Measurements from ENCODE around the gene CARMIL3. TPM values are rescaled to one million over a fixed set of nuclear protein-coding genes. Genes with fewer than 3 reads are reported as not detected.
A peak's percentile ranks its signal among the peaks of the same experiment; 100 is the strongest.
"Not testable (repeated sequence)": the region's sequence is repeated elsewhere in the genome, so short reads cannot be mapped to it uniquely, and the experiment has no call there.

CARMIL3 gene, protein sequence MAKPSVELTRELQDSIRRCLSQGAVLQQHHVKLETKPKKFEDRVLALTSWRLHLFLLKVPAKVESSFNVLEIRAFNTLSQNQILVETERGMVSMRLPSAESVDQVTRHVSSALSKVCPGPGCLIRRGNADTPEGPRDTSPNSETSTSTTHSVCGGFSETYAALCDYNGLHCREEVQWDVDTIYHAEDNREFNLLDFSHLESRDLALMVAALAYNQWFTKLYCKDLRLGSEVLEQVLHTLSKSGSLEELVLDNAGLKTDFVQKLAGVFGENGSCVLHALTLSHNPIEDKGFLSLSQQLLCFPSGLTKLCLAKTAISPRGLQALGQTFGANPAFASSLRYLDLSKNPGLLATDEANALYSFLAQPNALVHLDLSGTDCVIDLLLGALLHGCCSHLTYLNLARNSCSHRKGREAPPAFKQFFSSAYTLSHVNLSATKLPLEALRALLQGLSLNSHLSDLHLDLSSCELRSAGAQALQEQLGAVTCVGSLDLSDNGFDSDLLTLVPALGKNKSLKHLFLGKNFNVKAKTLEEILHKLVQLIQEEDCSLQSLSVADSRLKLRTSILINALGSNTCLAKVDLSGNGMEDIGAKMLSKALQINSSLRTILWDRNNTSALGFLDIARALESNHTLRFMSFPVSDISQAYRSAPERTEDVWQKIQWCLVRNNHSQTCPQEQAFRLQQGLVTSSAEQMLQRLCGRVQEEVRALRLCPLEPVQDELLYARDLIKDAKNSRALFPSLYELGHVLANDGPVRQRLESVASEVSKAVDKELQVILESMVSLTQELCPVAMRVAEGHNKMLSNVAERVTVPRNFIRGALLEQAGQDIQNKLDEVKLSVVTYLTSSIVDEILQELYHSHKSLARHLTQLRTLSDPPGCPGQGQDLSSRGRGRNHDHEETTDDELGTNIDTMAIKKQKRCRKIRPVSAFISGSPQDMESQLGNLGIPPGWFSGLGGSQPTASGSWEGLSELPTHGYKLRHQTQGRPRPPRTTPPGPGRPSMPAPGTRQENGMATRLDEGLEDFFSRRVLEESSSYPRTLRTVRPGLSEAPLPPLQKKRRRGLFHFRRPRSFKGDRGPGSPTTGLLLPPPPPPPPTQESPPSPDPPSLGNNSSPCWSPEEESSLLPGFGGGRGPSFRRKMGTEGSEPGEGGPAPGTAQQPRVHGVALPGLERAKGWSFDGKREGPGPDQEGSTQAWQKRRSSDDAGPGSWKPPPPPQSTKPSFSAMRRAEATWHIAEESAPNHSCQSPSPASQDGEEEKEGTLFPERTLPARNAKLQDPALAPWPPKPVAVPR (N-terminal part only)
- total RNA-seq (1 to 10 TPM; 1.2 to 1.5 TPM), polyA plus RNA-seq (0.14 TPM)

- Histone ChIP-seq H3K4me3 (ENCODE audit: low read length) (peak within 1 kb of the TSS; percentile 66), H3K9me3 (ENCODE audit: low read length) (no peaks in the 10 kb centered on the region), H3K27ac (ENCODE audit: low read depth, low read length) (no peak within 1 kb of the TSS), H3K36me3 (ENCODE audit: insufficient read depth, low read length) (no peaks in the 10 kb centered on the region), H3K27me3 (ENCODE audit: insufficient read depth, low read length, poor library complexity, severe bottlenecking) (no peaks in the 10 kb centered on the region), H3K4me1 (ENCODE audit: insufficient read depth, low read length) (peaks cover 9% of the 10 kb centered on the region)
- peaks cover 0 to 1% (median 0%) of the 10 kb centered on the region in 3 donors for H3K36me3 Mint-ChIP-seq
- H3K27me3 Mint-ChIP-seq: peaks cover 0 to 8% of the 10 kb centered on the region in 2 donors
- H3K4me3 Mint-ChIP-seq: peak within 1 kb of the TSS; percentile 78 to 90 (median 84)
- ChIA-PET CTCF (interaction anchor here (0.8 to 2.2 kb wide), 6 partner anchors 28 to 573 kb away, joined by 3 to 14 read pairs (median 6); no protein-coding TSS in a partner anchor), POLR2A (interaction anchor here (0.5 to 1.4 kb wide), 3 partner anchors 29 to 103 kb away, joined by 3 to 5 read pairs (median 4); no protein-coding TSS in a partner anchor)
- DNase-seq: peak; percentile 49 to 73 (median 56)
- H3K4me1 Mint-ChIP-seq: peaks cover 15 to 20% (median 18%) of the 10 kb centered on the region in 3 donors
- peak within 1 kb of the TSS in 6 of 8 donors; percentile 16 to 94 (median 58) for H3K27ac Mint-ChIP-seq
- no peaks in the 10 kb centered on the region for H3K9me3 Mint-ChIP-seq
Observed at GRCh38 chr14:24051789-24052655, at the start of gene CARMIL3. TSS of gene CARMIL3 (plus strand) at chr14:24052009. CDS start at chr14:24052154, 145 bp downstream.

DNA sequence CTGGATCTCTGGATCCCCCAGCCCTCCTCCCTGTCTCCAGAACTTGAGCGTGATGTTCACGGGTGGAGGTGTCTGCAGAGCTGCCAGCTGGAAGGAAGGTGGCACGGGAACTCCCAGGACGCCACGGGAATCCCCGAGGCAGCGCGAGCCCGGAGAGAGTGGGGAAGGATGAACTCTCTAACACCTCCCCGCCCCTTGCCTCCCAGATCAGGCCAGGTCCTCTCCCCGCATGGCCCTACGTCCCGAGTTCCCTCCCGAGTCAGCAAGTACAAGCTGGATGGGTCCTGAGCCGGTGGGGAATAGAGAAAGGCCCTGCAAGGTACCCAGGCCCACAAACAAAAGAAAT is 45.4 kb upstream of the CARMIL3 start:
- Histone ChIP-seq H3K4me3 (ENCODE audit: low read length) (peak overlapping the region; percentile 37), H3K4me1 (ENCODE audit: insufficient read depth, low read length) (peaks cover 16% of the 10 kb centered on the region)
- Mint-ChIP-seq H3K4me3 (peak overlapping the region in 4 of 7 donors; percentile 63 to 96 (median 63)), H3K27ac (peak overlapping the region in 2 of 8 donors; percentile 37 to 68), H3K4me1 (peaks cover 28 to 39% (median 37%) of the 10 kb centered on the region in 3 donors)
- H3K9me3 Mint-ChIP-seq; H3K27me3 Mint-ChIP-seq; CTCF ChIA-PET; DNase-seq; POLR2A ChIA-PET; H3K36me3 ChIP-seq (ENCODE audit: insufficient read depth, low read length); H3K27me3 ChIP-seq (ENCODE audit: insufficient read depth, low read length, poor library complexity, severe bottlenecking); H3K9me3 ChIP-seq (ENCODE audit: low read length); H3K36me3 Mint-ChIP-seq; H3K27ac ChIP-seq (ENCODE audit: low read depth, low read length): not testable (repeated sequence)

GRCh38 chr14:24006817-24007652 is 44.8 kb upstream of the CARMIL3 start:
- H3K27me3 Mint-ChIP-seq; H3K9me3 ChIP-seq (ENCODE audit: low read length); H3K36me3 ChIP-seq (ENCODE audit: insufficient read depth, low read length); H3K27ac ChIP-seq (ENCODE audit: low read depth, low read length); H3K27me3 ChIP-seq (ENCODE audit: insufficient read depth, low read length, poor library complexity, severe bottlenecking); H3K36me3 Mint-ChIP-seq; CTCF ChIA-PET; H3K9me3 Mint-ChIP-seq: not testable (repeated sequence)
- DNase-seq: peak; percentile 62 to 80 (median 71)
- H3K4me1 ChIP-seq (ENCODE audit: insufficient read depth, low read length): peaks cover 16% of the 10 kb centered on the region
- Mint-ChIP-seq H3K27ac (peak overlapping the region; percentile 76 to 98 (median 90)), H3K4me1 (peaks cover 28 to 42% (median 38%) of the 10 kb centered on the region in 3 donors), H3K4me3 (peak overlapping the region; percentile 77 to 96 (median 90))
- POLR2A ChIA-PET: interaction anchor here (0.6 to 1.1 kb wide), 2 partner anchors 102 to 264 kb away, joined by 3 to 4 read pairs; partner anchors contain the start of gene RABGGTA
- H3K4me3 ChIP-seq (ENCODE audit: low read length): peak overlapping the region; percentile 37

- Histone ChIP-seq H3K36me3 (ENCODE audit: insufficient read depth, low read length) (no peaks in the 10 kb centered on the region), H3K4me3 (ENCODE audit: low read length) (no peak overlapping the region), H3K9me3 (ENCODE audit: low read length) (no peaks in the 10 kb centered on the region), H3K27ac (ENCODE audit: low read depth, low read length) (no peak overlapping the region), H3K4me1 (ENCODE audit: insufficient read depth, low read length) (peaks cover 16% of the 10 kb centered on the region), H3K27me3 (ENCODE audit: insufficient read depth, low read length, poor library complexity, severe bottlenecking) (no peaks in the 10 kb centered on the region)
- Mint-ChIP-seq H3K36me3 (peaks cover 0 to 2% (median 0%) of the 10 kb centered on the region in 3 donors), H3K4me3 (peak overlapping the region in 2 of 7 donors; percentile 6 to 32), H3K9me3 (no peaks in the 10 kb centered on the region), H3K27me3 (no peaks in the 10 kb centered on the region), H3K4me1 (peaks cover 28 to 42% (median 38%) of the 10 kb centered on the region in 3 donors), H3K27ac (peak overlapping the region in 7 of 8 donors; percentile 12 to 79 (median 58))
- CTCF ChIA-PET: no interaction called here
- POLR2A ChIA-PET: no interaction called here
- DNase-seq: no peak
Observed at GRCh38 chr14:24011051-24011450, 40.8 kb upstream of the CARMIL3 start.

DNA sequence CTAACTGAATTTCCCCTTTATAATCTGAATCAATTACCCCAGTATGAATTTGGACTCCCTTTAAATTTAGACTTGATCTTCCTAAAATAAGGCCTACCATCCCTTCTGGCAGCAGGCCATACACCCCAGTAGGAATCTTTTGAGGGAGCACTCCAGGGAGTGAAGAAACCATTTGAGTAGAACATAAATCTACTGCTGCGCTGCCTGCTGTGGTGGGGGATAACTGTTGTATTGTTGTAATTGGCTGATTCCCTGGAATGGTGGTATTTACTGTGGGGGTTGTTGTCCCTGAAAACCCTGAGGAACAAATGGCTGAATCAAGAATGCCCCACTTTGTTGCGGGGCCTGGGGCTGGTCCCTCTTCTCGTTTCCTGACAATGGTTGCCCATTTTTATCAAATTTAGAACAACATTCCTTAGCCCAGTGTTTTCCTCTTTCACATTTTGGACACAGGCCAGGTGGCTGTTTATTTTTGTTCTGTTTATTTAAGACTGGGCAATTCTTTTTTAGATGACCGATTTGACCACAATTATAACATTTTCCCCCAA is 39.0 kb upstream of the CARMIL3 start:
- H3K9me3 ChIP-seq (ENCODE audit: low read length); H3K9me3 Mint-ChIP-seq; H3K4me3 ChIP-seq (ENCODE audit: low read length); H3K36me3 ChIP-seq (ENCODE audit: insufficient read depth, low read length); H3K27me3 ChIP-seq (ENCODE audit: insufficient read depth, low read length, poor library complexity, severe bottlenecking); H3K4me3 Mint-ChIP-seq; H3K27ac ChIP-seq (ENCODE audit: low read depth, low read length); POLR2A ChIA-PET; DNase-seq; H3K27me3 Mint-ChIP-seq; H3K36me3 Mint-ChIP-seq: not testable (repeated sequence)
- CTCF ChIA-PET: interaction anchor here (0.7 kb wide), 1 partner anchor 70 kb away, joined by 3 read pairs; no protein-coding TSS in a partner anchor
- Mint-ChIP-seq H3K27ac (peak overlapping the region in 2 of 8 donors; percentile 34 to 43), H3K4me1 (peaks cover 25 to 38% (median 36%) of the 10 kb centered on the region in 3 donors)
- peaks cover 16% of the 10 kb centered on the region for H3K4me1 ChIP-seq (ENCODE audit: insufficient read depth, low read length)

DNA sequence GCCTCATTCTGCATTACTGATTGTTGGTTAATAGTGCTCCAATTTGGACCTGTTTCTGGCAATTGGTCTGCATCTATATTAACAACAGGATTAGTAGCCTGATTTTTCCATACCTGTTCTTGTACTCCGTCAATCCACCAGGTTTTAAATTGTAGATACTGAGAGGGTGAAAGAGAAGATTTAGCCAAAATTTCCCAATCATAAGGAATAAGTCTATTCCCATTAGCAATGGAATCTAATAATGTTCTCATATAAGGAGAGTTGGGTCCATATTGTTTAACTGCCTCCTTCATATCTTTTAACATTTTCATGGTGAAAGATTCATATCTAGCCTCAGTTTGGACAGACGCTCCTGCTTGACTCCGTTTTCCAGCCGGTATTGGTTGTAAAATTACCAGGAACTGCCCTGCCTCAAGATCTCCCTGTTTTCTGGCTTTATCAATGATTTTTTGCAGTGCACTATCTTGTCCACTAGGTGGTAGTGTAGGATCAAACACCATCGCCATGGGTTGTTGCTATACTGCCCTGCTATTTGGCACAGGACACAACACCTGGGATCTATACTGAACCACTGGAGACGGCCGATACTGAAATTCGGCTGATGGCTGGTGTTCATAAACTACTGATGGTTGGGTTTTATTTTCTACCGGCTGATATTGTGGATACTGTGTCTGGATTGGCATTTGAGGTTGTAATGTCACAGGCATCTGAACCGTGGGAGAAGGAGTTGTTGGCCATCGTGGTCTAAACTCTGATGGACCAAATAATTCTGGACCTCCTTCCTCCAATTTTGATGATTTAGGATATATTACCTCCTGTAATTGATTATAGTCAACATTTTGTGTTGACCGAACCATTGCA is 37.9 kb upstream of the CARMIL3 start:
- H3K9me3 Mint-ChIP-seq: peaks cover 0 to 4% (median 0%) of the 10 kb centered on the region in 5 donors
- ChIA-PET POLR2A (no interaction called here), CTCF (interaction anchor here (0.6 to 1.3 kb wide), 5 partner anchors 69 to 285 kb away, joined by 3 to 5 read pairs (median 3); partner anchors contain the start of genes DHRS1 and NOP9)
- H3K4me1 ChIP-seq (ENCODE audit: insufficient read depth, low read length): peaks cover 8% of the 10 kb centered on the region
- H3K27me3 ChIP-seq (ENCODE audit: insufficient read depth, low read length, poor library complexity, severe bottlenecking): no peaks in the 10 kb centered on the region
- H3K27ac Mint-ChIP-seq: no peak overlapping the region
- H3K4me3 ChIP-seq (ENCODE audit: low read length): no peak overlapping the region
- H3K27ac ChIP-seq (ENCODE audit: low read depth, low read length): no peak overlapping the region
- peaks cover 0 to 1% (median 0%) of the 10 kb centered on the region in 3 donors for H3K36me3 Mint-ChIP-seq
- H3K4me3 Mint-ChIP-seq: no peak overlapping the region
- no peaks in the 10 kb centered on the region for H3K9me3 ChIP-seq (ENCODE audit: low read length)
- DNase-seq: peak in 4 of 5 donors; percentile 39 to 67 (median 58)
- peaks cover 2 to 5% of the 10 kb centered on the region in 2 donors for H3K27me3 Mint-ChIP-seq
- H3K4me1 Mint-ChIP-seq: peaks cover 20 to 27% (median 25%) of the 10 kb centered on the region in 3 donors
- H3K36me3 ChIP-seq (ENCODE audit: insufficient read depth, low read length): no peaks in the 10 kb centered on the region

Measured in CD8-positive, alpha-beta memory T cell (primary cell).